ENCODE data around the gene LILRB3.

GRCh38 chr19:54252845-54253244, 30.0 kb upstream of the LILRB3 start:
- TF ChIP-seq POLR2AphosphoS5 (IDR thresholded peaks at IDR 0.05; ENCODE audit: borderline replicate concordance, low read depth, low read length): no peak
- TF ChIP-seq EZH2 (IDR thresholded peaks at IDR 0.05): no peak
